ENCODE results near the gene KRT33B.

DNA sequence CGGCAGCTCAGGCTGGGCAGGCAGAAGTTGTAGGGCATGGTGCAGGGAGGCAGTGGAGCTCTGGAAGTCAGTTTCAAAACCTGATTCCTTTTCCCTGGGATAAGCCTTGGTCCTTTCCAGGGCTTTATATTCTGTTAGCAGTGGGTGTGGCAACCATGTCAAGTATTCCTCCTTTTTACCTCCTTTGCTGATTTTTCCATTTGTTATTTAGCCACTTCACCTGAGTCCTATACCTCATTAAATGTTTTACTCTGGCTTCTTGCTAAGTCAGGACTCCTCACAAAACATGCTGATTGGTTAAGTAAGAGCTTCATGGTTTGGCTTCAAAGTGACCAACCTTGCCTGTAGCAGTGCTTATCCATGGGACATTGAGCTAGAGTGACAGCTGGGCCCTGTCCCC lies at the start of gene KRT33B:
- TF ChIP-seq CTCF (IDR thresholded peaks at IDR 0.05) (no peak), SIN3A (IDR thresholded peaks at IDR 0.05; ENCODE audit: borderline replicate concordance, insufficient read depth, low read depth, low read length) (no peak), POLR2AphosphoS5 (IDR thresholded peaks at IDR 0.05; ENCODE audit: low read depth, low read length) (no peak), TCF7L2 (IDR thresholded peaks at IDR 0.05; ENCODE audit: low read depth, low read length) (no peak)
- TF ChIP-seq, protein P1, sequence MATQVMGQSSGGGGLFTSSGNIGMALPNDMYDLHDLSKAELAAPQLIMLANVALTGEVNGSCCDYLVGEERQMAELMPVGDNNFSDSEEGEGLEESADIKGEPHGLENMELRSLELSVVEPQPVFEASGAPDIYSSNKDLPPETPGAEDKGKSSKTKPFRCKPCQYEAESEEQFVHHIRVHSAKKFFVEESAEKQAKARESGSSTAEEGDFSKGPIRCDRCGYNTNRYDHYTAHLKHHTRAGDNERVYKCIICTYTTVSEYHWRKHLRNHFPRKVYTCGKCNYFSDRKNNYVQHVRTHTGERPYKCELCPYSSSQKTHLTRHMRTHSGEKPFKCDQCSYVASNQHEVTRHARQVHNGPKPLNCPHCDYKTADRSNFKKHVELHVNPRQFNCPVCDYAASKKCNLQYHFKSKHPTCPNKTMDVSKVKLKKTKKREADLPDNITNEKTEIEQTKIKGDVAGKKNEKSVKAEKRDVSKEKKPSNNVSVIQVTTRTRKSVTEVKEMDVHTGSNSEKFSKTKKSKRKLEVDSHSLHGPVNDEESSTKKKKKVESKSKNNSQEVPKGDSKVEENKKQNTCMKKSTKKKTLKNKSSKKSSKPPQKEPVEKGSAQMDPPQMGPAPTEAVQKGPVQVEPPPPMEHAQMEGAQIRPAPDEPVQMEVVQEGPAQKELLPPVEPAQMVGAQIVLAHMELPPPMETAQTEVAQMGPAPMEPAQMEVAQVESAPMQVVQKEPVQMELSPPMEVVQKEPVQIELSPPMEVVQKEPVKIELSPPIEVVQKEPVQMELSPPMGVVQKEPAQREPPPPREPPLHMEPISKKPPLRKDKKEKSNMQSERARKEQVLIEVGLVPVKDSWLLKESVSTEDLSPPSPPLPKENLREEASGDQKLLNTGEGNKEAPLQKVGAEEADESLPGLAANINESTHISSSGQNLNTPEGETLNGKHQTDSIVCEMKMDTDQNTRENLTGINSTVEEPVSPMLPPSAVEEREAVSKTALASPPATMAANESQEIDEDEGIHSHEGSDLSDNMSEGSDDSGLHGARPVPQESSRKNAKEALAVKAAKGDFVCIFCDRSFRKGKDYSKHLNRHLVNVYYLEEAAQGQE (IDR thresholded peaks at IDR 0.05; ENCODE audit: insufficient read depth in 1 of 2, low read depth in 2 of 2, low read length in 1 of 2), result no peak

Data from Panc1 (cell line).